HT-29 (cell line): ENCODE data around the gene SLC4A3. TPM values are rescaled to one million over a fixed set of nuclear protein-coding genes. Genes with fewer than 3 reads are reported as not detected.

Source experiments
- DNase-seq: peaks from one replicate; pipeline ENCODE4 v3.0.0-alpha.2; 2015; ENCODE audit warnings: low spot score
- total RNA-seq: library from RNA; depleted of rRNA; stranded (reverse); fragments of >200 nt; shearing (Covaris generic); gene quantifications from 2 replicates; pipeline ENCODE4 v1.2.3, GENCODE V29; 2014; rRNA removed

The SLC4A3 gene
- 0.08 and 0.36 TPM in 2 replicates for total RNA-seq

- no peak for DNase-seq
Observed at GRCh38 chr2:219627103-219628100, at the start of gene SLC4A3. Gene SLC4A3, plus strand, starts transcription at chr2:219627630. Its CDS starts 363 bp downstream, at chr2:219627993.

DNA sequence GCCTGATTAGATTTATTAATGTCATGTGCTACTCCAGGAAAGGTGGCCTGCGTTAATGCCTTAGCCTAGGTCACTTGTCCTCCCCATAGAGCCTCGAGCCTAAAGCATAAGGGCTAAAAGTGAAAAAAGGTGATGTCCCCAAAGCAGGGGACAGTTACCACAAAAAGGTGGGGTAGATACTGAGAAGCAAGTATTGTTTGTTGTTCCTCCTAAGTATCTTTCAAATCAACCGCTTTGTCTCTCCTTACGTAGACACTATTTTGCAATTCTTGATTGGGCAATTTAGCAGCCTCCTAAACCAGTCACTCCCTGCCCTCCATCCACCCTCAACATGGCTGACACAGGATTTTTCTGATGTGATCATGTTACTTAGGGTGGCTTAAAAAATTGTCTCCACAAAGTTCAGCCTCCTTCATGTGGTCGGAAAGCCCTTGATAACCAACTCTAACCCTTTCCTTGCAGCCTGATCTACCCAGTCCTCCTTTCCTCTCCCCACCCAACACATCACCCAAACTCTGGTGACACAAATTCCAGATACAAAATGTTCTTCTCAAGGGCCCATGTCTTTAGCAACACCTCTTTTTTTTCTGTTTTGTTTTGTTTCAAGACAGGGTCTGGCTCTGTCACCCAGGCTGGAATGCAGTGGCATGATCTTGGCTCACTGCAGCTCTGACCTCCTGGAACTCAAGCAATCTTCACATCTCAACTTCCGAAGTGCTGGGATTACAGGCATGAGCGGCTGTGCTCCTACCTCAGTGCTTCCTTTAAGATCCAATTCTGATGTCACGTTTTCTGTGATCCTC, 48.4 kb upstream of the SLC4A3 start:
- no peak for DNase-seq

DNA sequence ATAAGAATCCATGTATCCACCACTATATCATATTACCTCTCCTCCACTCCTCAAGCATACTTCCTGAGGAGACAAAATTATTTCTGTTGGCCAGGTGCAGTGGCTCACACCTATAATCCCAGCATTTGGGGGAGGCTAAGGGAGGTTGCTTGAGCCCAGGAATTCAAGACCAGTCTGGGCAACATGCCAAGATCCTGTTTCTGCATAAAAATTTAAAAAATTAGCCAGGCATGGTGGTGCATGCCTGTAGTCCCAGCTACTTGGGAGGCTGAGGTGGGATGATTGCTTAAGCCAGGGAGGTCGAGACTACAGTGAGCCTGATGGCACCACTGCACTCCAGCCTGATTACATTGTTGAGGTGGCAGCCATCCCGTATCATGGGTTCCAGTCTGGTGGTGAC, 46.1 kb upstream of the SLC4A3 start:
- DNase-seq = no peak

GRCh38 chr2:219591091-219591490, 36.3 kb upstream of the SLC4A3 start:
- DNase-seq = no peak

DNA sequence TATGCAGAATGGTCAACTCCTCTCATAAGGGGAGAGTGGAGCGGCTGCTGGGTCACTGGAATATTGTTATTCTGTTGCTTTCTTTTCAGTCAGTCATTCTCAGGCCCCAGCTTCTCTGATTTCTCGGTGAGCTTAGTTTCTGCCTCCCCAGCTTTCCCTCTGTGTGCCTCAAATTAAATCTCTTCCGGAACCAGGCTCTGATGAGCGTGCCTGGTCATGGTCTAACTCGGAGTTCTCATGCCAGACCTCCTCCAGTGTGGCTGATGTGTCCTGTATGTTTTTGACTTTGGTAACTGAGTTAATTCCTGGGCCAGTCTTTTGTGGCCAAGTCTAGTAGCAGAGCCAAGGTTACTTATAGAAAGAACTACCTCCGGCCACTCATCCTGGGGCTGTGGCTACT, 34.7 kb upstream of the SLC4A3 start:
- no peak for DNase-seq

DNA sequence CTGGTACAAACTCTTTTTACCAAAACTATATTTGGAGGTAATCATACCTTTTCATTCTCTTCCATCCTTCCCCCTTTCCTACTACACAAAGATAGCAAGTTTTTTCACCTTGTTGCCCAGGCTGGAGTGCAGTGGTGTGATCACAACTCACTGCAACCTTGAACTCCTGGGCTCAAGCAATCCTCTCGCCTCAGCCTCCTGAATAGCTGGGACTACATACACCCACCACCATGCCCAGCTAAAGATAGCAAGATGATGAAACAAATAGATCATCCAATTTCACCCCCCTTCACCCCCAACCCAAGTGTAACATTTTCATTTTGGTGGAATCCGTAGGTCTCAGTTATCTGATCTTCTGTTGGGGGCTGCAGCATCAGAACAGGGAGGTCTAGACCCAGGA, 34.3 kb upstream of the SLC4A3 start:
- no peak for DNase-seq

- DNase-seq = no peak
Observed at GRCh38 chr2:219595256-219595655, 32.2 kb upstream of the SLC4A3 start.

DNA sequence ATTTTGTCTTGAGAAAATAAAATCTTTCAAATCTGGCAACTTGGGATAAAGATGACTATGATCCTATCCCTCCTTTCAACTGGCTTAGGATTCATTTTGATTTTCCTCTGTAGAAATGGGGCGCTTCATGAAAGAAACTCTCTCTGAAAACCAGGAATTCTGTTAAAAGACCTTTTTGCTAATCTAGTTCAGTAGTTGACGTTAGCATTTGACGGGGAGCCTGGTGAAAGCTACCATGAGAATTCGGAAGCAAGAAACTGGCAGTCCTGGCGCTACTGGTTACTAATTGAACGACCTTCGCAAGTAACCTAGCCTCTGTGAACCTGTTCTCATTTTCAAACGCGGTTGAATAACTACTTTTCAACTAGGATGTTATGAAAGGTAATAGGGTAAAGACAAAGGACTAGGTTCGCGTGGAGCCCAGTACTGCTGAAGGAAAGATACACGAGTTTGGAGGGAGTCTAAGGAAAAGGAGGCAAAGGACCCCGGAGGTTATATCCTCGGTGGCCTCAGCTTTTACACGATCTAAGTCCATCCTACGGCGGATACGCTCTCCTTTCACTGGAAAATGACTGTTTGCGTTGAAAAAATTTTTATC, 30.4 kb upstream of the SLC4A3 start:
- DNase-seq = peak; percentile 54

DNA sequence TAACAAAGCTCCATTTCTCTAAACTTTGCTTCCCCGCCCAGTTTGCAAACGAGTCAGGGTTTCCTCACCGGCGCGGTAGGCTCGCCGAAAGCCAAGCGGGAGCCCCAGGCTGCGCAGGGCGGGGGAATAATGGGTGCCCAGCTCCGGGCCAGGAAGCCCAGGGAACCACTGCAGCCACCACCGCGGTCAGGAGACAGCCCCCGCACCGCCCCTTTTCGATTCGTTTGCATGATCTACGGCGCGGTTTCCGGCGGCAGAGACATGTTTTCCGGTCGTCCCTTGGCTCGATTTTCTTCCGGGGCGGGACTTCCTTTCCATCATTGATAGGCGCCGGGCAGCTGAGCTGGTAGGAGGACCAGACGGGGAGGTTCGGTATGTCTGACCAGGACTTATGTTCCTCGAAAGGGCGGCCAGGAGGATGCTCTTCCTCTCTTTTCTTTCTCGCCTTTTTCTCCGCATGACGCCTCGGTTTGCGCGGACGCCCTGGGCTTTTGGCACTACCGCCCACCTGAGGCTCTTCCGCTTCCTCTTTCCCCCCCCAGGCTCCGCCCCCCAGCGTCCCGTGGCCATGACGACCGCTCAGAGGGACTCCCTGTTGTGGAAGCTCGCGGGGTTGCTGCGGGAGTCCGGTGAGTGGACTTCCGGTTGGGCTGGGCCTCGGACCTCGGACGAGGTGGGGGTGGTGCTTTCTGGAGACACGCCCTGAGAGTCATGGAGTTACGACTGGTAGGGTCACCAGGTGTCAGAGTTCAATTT, 29.7 kb upstream of the SLC4A3 start, which contains the start of gene STK11IP:
Gene STK11IP (plus strand): TSS at position 306 of the 756 bp plus-strand sequence. CDS start 263 bp downstream, at position 569.
- DNase-seq = peak; percentile 97

DNA sequence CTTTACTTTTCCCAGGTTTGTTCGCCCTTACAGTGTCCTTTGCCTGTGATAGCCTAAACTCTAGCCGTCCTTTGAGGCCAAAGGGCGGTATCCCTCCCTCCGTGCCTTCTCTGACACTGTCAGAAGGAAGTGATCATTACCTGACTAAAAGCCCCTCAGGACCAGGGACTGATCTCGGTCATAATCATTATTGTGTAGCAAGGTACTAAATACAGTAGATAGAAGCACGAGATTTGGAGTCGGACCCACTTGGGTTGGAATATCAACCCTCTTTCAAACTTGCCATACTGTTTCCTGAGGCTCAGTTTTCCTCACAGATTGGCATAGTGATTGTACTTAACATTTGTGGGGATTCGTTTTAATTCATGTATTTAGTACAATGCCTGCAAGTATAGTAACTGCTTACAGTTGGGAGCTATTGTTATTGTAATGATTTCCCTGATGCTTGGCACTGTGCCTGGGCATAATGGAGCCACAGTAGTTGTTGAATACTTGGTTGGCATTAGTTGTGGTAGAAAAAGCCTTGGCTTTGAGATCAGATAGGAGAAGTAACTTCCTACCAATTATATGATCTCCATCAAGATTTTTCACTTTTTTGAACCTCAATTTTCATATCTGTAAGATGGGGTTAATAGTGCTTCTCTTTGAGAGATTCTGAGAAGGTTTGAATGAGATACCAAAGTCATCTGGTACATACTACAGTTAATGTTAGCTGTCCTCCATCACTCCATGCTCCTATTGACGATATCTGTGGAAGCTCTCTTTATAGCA, 28.9 kb upstream of the SLC4A3 start:
- DNase-seq = no peak

- DNase-seq = no peak
Observed at GRCh38 chr2:219603771-219604170, 23.7 kb upstream of the SLC4A3 start.

DNA sequence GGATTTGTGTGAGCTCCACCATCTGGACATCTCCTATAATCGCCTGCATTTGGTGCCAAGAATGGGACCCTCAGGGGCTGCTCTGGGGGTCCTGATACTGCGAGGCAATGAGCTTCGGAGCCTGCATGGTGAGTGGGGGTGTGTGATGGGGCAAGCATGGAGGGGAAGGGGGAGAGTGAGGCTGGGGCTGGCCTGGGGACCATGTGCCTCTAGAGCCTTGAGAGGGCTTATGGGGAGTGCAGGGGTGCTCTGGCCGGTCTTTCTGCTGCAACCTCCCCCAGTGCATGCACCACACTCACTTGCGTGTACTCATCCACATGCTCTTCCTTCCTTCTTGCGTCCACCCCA, 21.8 kb upstream of the SLC4A3 start:
- DNase-seq = no peak

DNA sequence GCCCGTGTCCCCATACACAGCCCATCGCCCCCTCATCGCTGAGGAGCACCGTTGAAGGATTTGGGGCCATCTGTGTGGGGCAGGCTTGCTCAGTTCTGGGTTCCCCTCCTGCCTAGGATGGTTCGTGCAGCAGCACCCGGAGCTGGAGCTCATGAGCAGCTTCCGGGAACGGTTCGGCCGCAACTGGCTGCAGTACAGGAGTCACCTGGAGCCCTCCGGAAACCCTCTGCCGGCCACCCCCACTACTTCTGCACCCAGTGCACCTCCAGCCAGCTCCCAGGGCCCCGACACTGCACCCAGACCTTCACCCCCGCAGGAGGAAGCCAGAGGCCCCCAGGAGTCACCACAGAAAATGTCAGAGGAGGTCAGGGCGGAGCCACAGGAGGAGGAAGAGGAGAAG, 19.5 kb upstream of the SLC4A3 start:
- no peak for DNase-seq

DNA sequence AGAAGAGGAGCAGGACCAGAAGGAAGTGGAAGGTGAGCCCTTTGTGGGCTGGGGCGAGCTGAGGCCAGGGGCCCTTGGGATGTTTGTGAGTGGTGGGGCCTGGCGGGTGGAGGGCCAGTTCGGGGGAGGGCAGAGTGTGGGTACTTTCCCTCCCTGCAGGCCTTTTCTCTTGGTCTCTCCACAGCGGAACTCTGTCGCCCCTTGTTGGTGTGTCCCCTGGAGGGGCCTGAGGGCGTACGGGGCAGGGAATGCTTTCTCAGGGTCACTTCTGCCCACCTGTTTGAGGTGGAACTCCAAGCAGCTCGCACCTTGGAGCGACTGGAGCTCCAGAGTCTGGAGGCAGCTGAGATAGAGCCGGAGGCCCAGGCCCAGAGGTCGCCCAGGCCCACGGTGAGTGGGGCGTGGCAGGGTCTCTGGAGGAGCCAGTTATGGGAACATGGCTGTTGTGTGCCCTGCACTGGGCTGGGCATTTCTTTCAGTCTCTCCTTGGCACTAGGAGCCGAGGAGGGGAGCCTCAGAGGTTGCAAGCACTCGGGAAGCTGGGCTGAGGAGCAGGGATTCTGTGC, 18.9 kb upstream of the SLC4A3 start:
- no peak for DNase-seq

GRCh38 chr2:219609149-219609750, 18.2 kb upstream of the SLC4A3 start:
- no peak for DNase-seq

DNA sequence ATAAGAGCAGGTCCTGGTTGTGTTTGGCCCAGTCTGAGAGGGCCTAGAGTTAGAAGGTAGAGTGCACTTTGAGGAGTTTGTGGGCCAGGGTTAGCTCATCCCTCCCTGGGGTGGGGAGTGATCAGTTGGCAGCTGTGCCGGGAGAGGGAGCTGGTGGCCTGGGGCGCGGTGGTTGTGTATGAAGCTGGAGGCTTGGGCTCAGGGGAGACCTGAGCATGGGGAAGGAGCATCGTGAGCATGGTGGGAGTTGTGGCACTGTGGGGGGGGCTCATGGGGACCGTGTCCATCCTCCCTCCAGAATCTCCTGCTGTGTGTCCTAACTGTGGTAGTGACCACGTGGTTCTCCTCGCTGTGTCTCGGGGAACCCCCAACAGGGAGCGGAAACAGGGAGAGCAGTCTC, 16.1 kb upstream of the SLC4A3 start:
- DNase-seq = no peak

DNA sequence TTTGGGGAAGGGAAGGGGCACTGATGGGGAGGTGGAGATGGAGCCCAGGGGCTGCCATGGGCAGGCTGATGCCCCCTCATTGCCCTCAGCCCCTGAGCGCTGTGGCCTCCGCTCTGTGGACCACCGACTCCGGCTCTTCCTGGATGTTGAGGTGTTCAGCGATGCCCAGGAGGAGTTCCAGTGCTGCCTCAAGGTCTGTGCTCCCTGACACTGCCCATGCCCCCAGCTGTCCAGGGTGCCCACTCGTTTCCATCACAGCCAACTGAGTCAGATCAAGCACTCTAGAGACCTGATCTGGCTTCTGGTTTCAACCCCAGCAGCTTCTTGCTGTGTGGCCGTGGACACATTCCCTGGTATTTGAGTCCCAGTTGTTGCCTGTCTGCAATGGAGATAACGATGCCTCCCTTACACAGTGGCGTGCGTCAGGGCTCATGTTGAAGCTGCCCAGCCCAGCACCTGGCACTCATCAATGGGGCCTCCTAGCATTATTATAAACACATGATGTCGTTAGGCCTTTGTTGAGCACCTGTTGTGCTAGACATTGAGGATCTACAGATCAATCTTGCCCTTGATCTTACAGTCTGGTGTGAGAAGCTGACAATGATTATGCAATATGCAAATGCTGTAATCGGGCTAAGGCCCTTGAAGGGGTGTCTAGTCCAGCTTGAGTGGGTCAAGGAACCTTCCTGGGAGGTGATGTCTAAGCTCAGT, 15.4 kb upstream of the SLC4A3 start:
- DNase-seq = no peak

DNA sequence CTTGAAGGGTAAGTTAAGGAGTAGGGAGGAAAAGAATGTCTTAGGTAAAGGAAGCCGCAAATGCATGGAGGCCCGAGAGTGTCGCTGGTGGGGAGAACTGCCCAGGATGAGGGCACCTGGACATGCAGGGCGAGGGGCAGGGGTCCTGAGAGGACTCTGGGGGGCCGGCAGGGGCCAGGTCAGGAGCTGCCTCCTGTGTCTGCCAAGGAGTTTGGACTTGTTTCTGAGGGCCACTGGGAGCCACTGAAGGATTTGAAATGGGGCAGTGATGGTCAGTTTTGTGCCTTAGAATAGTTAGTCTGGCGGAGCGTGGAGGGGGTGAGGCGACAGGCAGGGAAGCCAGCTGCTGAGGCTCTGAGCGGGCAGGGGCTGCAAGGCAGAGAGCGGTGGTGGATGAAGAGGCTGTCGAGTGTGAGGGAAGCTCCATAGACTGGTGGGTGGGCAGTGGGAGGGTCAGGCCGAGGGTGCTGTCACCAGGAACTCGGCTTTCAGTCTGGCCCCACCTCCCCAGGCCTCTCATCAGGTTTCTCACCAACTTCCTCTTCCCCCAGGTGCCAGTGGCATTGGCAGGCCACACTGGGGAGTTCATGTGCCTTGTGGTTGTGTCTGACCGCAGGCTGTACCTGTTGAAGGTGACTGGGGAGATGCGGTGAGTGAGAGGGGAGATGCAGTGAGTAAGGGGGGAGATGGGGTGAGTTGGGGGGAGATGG, 14.7 kb upstream of the SLC4A3 start:
- DNase-seq = no peak
